ENCODE measurements around the gene CHRND.

DNA sequence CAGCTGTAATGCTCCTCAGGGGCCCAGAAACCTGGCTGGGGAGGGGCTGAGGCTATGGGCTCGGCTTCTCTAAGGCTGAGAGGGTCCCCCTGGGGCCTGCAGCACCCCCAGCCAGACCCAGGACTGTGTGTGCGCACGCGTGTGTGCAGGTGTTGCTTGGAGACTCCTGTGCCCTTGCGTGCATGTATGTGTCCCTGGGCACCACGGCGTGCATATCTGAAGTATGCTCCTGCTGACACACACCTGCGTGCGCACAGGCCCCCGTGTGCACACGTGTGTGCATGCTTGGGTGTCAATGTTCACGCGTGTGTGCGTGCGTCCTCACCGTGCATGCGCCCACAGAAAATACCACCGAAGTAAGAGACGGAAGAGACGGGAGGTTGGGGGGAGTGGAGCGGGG lies 23.4 kb upstream of the CHRND start:
- TF ChIP-seq POLR2A (IDR thresholded peaks at IDR 0.05; ENCODE audit: low read depth, low read length): no peak
- TF ChIP-seq, protein P1, sequence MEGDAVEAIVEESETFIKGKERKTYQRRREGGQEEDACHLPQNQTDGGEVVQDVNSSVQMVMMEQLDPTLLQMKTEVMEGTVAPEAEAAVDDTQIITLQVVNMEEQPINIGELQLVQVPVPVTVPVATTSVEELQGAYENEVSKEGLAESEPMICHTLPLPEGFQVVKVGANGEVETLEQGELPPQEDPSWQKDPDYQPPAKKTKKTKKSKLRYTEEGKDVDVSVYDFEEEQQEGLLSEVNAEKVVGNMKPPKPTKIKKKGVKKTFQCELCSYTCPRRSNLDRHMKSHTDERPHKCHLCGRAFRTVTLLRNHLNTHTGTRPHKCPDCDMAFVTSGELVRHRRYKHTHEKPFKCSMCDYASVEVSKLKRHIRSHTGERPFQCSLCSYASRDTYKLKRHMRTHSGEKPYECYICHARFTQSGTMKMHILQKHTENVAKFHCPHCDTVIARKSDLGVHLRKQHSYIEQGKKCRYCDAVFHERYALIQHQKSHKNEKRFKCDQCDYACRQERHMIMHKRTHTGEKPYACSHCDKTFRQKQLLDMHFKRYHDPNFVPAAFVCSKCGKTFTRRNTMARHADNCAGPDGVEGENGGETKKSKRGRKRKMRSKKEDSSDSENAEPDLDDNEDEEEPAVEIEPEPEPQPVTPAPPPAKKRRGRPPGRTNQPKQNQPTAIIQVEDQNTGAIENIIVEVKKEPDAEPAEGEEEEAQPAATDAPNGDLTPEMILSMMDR (conservative IDR thresholded peaks at IDR 0.05; ENCODE audit: low read depth, low read length): no peak
- TF ChIP-seq CEBPB (IDR thresholded peaks at IDR 0.05; ENCODE audit: low read depth, low read length): no peak
- no peak for TF ChIP-seq RCOR1 (IDR thresholded peaks at IDR 0.05; ENCODE audit: insufficient replicate concordance, low read length)
- TF ChIP-seq RAD21 (IDR thresholded peaks at IDR 0.05; ENCODE audit: low read length): no peak
- no peak for TF ChIP-seq MAFK (IDR thresholded peaks at IDR 0.05; ENCODE audit: low read depth, low read length)
- TF ChIP-seq FOS (IDR thresholded peaks at IDR 0.05; ENCODE audit: low read depth, low read length): no peak
- no peak for TF ChIP-seq NFE2L2 (IDR thresholded peaks at IDR 0.05; ENCODE audit: low read depth, low read length)
- TF ChIP-seq MXI1 (IDR thresholded peaks at IDR 0.05; ENCODE audit: borderline replicate concordance, low read depth, low read length): no peak
- TF ChIP-seq MAZ (IDR thresholded peaks at IDR 0.05; ENCODE audit: borderline replicate concordance, low read depth, low read length): no peak
- TF ChIP-seq, protein P2, sequence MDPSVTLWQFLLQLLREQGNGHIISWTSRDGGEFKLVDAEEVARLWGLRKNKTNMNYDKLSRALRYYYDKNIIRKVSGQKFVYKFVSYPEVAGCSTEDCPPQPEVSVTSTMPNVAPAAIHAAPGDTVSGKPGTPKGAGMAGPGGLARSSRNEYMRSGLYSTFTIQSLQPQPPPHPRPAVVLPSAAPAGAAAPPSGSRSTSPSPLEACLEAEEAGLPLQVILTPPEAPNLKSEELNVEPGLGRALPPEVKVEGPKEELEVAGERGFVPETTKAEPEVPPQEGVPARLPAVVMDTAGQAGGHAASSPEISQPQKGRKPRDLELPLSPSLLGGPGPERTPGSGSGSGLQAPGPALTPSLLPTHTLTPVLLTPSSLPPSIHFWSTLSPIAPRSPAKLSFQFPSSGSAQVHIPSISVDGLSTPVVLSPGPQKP (IDR thresholded peaks at IDR 0.05; ENCODE audit: borderline replicate concordance, low read depth, low read length): no peak
- no peak for TF ChIP-seq RFX5 (IDR thresholded peaks at IDR 0.05; ENCODE audit: low read depth, low read length)
- TF ChIP-seq, protein P3, sequence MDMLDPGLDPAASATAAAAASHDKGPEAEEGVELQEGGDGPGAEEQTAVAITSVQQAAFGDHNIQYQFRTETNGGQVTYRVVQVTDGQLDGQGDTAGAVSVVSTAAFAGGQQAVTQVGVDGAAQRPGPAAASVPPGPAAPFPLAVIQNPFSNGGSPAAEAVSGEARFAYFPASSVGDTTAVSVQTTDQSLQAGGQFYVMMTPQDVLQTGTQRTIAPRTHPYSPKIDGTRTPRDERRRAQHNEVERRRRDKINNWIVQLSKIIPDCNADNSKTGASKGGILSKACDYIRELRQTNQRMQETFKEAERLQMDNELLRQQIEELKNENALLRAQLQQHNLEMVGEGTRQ (IDR thresholded peaks at IDR 0.05; ENCODE audit: low read depth, low read length): no peak
